GM19240 (cell line): Measurements from ENCODE around the gene KIF26B.

ENCODE experiments used
- DNase-seq: peaks from one replicate; pipeline ENCODE4 v3.0.0; 2011; ENCODE audit warnings: low spot score; ENCODE audit not compliant: insufficient read length

The KIF26B gene

GRCh38 chr1:245207801-245208200, 53.0 kb downstream of the KIF26B start:
- no peak for DNase-seq

DNA sequence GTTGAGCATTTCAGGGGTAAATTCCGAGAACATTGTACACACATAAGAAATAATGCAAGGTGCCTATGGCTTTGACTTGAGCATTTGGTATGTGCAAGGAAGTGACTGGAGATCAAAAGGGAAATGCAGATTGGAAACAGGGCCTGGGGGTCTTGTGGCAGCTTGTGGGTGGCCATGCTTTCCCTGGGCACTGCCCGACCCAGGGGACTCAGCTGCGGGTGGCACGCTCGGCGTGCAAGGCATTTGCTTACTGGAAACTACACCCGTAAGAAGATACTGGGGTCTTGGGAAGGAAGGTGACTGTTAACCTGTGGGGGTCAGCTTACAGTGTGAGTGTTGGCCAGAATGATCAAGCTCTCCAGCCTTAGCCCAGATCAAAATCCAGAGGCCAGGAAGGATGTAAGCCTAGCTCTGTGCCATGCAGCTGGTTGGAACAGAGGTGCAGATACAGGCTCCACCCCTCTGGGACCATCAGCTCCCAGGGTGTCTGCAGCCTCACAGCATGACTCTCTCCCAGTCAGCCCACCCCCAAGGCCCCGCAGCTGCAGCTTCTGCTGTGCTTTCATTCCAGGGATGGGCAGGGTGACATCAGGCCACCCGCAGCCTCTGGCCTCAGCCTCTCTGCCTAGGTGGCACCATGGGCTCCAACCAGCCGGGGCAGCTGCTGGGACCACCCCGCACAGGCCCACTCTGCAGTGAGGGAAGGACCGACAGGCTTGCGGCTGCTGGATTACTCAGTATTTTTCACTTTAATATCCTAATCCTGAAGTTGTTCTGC, 55.1 kb downstream of the KIF26B start:
- DNase-seq = no peak

DNA sequence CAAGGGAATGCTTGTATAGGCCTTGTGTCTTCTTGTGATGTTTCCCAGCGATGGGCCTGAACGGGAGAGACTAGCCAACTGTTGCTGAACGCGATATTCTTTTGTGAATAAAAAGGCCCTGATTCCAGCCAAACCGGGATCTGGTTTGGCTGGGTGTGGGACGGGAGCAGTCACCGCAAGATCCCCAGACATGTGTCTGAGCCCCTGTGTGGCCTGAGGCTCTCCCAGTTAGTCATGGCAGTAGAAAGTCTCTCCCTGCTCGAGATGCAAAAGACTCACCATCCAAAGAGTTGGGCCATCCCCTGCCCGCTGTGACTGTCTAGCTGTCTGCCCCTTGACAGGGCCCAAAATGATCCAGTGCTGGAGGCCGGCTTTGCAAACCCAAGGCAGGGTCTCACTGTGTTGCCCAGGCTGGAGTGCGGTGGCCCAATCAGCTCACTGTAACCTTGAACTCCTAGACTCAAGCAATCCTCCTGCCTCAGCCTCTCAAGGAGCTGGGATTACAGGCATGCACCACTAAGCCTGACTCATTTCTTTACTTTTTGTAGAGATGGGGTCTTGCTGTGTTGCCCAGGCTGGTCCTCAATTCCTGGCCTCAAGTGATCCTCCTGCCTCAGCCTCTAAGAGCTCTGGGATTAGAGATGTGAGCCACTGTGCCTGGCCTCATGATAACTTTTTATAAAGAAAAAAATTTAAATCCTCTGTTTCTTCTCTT, 56.4 kb downstream of the KIF26B start:
- no peak for DNase-seq

GRCh38 chr1:245211761-245212160, 57.0 kb downstream of the KIF26B start:
- DNase-seq = no peak

GRCh38 chr1:245212221-245212710, 57.5 kb downstream of the KIF26B start:
- DNase-seq = no peak

DNA sequence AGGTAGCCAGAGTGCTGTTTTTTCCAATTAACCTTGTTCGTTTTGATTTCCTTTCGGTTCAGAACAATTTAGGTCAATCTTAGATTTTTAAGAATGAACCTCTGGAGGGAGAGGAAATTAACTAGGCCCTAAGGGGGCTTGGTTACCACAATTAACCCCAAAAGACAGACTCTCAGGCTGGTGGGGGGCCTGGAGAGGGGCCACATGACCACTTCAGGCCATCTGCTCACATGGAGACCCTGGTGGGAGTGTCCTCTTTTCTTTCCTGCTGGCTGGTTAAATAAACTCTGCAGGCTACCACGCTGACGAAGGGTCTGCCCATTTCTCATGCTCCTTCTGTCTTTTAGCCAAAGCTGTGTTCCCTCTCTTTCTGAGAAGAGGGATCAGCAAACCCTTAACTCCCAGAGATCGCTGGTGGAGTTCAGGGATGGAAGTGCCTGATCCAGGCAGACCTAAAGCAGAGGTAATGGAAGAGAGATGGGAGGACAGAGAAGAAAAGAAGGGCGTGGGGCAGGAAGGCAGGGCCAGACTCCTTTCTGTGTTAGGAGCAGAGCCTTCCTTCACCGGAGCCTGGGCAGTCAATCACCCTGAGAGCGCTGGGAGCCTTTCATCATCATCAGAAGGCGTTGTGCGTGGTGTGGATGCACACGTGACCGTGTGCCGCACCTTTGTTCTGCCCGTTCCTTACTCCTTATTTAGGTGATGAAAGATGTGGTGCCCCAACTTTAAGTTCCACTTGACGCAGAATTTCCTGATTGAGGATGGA, 58.5 kb downstream of the KIF26B start:
- DNase-seq = no peak

DNA sequence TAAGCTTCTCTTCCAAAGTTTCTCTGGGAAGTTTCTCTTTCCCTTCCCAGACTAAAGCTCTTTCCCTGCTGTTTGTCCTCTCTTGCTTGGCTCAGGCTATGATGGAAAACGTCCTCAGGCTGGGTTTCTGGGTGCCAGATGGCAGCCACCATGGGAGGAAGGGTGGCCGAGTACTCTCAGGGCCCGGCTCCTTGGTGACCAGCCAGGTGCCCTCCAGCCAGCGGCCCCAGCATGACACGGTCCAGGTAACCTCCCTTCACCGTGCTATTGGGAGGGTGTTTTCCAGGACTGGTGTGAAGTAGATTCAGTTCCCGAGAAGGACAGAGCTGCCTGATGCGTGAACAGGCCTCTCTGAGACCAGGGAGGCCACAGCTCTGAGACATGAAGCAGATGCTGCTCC, 60.3 kb downstream of the KIF26B start:
- DNase-seq = no peak

DNA sequence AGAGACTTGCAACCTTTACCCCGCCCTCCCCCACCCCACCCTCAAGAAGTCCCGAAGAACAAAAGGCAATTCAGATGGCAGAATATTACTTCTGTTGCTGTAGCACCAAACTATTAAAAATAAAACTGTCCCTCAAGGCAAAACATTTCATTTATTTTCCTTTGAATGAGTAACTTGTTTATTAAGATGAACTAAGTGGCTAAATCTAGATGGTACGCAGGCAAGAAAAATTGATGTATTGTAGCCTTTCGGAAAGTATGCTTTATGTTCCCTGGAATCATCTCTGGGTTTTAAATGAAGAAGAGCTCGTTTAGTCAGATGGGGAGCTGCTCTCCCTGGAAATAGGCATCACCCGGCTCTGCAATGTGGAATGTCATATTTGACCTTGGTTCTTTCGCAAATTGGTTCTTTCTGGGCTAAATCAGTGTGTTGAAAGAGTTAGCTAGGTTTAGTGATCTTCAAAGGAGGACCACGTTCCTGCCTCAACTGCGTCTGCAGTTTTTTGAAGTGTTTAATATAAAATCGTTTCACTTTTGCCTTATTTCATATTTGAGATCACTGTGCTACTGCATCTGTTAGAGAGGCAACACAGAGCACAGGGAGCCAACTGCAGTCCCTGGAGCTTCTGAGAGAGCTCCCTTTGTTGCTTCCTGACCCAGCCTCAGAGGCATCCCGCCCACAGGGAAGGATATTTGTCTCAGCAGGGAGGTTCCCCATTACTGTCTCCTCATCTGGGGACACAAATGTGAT, 61.8 kb downstream of the KIF26B start:
- no peak for DNase-seq

DNA sequence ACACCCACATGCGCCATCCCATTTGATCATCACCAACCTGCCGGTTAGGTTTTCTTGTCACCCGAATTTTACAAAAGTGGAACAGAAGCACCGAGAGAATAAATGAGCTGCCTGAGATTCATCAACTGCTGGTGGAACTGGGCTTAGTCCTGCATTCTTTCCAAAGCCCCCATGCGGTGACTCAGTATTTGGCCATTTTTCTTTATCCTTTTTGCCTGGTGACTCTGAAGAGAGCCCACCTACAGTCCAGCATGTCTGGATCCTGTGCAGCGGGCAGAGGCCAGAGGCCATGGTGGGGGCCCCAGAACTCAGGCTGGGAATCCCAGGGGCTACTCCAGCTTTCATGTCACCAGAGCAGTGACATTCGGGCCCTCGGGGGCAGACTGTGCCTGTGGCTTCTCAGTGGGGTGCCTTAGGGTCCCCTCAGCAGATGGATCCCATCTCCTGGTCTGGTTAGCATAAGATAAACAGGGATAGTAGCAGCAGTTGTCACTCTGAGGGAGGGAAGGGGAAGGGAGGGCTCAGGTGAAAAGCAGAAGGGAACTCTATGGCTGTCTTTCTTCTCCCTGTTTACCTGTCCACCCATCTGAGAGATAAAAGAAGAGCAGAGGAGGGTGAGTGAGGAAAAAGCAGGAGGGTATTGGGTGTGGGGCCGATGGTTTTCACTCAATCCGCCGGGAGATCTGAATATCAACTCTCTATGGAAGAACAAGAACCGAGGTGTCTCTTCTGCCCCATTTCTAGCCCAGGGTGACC, 63.2 kb downstream of the KIF26B start:
- no peak for DNase-seq

GRCh38 chr1:245220381-245220985, 65.7 kb downstream of the KIF26B start:
- DNase-seq = no peak

GRCh38 chr1:245221805-245222204, 67.0 kb downstream of the KIF26B start:
- no peak for DNase-seq

GRCh38 chr1:245222931-245223595, 68.3 kb downstream of the KIF26B start:
- no peak for DNase-seq

GRCh38 chr1:245225322-245226202, 70.8 kb downstream of the KIF26B start:
- no peak for DNase-seq

GRCh38 chr1:245226203-245226499, 71.4 kb downstream of the KIF26B start:
- no peak for DNase-seq

DNA sequence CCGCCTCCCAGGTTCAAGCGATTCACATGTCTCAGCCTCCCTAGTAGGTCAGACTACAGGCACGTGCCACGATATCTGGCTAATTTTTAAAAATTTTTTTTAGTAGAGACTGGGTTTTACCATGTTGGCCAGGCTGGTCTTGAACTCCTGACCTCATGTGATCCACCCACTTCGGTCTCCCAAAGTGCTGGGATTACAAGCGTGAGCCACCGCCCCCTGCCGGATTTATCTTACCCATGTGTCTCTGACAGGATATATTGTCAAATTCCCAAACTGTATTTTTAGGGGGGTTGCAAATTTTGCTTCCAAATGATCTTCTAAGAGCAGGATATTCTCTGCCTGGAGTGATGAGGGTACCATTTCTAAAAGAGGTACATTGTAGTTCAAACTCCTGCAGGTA, 74.3 kb downstream of the KIF26B start:
- no peak for DNase-seq

GRCh38 chr1:245232931-245233330, 78.1 kb downstream of the KIF26B start:
- no peak for DNase-seq

DNA sequence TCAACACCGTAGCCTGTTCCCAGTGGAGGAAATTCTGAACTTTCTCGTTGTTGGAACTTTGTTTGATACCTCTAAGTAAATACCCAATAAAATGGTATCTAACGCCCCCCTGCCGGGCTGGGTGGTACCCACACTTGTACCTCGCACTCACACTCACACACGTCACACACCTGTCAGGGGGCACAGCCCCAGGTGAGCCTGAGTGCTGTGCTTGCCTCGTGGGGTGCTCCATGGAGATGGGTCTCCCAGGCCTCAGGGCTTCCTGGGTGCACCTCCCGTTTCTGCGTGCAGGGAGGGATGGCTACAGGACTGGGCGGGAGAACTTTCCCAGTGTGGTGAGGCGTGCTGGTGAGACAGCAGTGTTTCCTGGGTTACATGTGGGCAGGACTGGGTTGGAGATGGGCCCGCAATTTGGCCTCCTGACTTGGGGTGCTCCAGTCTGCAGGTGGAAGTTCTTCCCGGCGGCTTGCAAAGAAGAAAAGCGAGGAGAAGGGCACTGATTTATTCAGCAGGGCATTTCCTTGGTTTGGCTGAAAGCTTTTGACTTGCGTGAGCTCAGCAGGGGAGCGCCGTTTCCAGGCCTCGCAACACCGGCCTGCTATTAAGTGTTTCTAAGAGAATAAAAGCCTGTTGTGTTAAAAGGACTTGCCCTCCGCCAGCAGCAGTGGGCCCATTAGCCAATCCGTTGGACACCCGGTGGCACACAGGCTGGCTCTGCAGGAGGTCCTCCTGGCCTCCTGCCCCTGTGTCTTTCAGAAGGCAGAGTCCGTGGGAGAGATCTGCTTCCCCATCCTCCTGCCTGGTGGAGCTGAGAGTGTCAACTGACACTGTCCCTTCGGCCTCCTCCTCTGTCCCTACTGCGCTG, 79.7 kb downstream of the KIF26B start:
- DNase-seq = no peak

GRCh38 chr1:245235156-245235555, 80.4 kb downstream of the KIF26B start:
- no peak for DNase-seq
